HFF-Myc (cell line): Measurements from ENCODE around the gene SPAG6.

Source experiments
- DNase-seq: peaks from one replicate; pipeline ENCODE4 v3.0.0-alpha.2; 2011; ENCODE audit warnings: low read depth; ENCODE audit errors: extremely low read depth
- H3K4me3 ChIP-seq: replicated peaks from 2 replicates; pipeline ENCODE4 v1.5.1; 2011; ENCODE audit warnings: low read depth, mild to moderate bottlenecking, control low read depth, low read length
- TF ChIP-seq, protein P1 (sequence below): IDR thresholded peaks from 2 replicates; pipeline ENCODE4 v1.5.1; 2012; ENCODE audit warnings: mild to moderate bottlenecking, low read depth, low read length, control low read depth; ENCODE audit errors: missing control alignments

Gene SPAG6

DNA sequence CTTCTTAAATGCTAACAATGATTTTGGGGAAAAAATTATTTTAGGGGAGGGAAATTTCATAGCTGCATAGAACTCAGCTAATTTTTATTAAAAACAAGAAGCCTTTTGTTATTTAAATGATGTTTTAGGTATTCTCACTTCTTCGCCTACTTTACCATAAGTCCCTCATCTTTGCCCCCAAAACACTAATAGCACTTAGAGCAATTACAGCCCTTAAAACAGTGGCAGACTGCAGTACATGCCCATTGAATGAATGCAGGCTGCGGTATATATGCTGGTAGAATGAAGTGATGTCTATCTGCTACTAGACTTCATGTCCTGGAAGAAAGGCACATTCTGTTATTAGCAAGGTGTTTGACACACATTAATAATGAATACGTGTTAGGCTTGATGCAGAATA, 2.9 kb upstream of the SPAG6 start:
- H3K4me3 ChIP-seq = no peak overlapping the region
- DNase-seq = no peak
- TF ChIP-seq, protein P1, sequence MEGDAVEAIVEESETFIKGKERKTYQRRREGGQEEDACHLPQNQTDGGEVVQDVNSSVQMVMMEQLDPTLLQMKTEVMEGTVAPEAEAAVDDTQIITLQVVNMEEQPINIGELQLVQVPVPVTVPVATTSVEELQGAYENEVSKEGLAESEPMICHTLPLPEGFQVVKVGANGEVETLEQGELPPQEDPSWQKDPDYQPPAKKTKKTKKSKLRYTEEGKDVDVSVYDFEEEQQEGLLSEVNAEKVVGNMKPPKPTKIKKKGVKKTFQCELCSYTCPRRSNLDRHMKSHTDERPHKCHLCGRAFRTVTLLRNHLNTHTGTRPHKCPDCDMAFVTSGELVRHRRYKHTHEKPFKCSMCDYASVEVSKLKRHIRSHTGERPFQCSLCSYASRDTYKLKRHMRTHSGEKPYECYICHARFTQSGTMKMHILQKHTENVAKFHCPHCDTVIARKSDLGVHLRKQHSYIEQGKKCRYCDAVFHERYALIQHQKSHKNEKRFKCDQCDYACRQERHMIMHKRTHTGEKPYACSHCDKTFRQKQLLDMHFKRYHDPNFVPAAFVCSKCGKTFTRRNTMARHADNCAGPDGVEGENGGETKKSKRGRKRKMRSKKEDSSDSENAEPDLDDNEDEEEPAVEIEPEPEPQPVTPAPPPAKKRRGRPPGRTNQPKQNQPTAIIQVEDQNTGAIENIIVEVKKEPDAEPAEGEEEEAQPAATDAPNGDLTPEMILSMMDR = no peak

DNA sequence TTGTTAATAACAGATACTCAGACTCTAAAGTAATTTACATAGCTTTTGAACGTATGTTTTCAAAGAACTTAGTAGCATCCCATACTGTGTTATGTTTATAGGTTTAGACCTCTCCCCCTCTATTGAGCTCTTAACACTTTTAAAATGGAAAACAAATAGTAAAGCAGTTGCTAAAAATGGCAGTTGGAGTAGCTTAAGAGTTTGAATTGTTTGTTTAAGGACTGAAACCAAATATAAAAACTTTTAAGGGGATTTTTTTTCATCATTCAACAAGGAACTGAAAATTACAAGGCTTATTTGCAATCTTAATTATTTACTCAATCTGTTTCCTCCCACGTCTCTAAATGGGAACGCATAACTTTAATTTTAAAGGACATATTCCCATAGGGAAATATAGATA, 1.6 kb upstream of the SPAG6 start:
- DNase-seq = no peak
- TF ChIP-seq, protein P1 = no peak
- H3K4me3 ChIP-seq = no peak overlapping the region

DNA sequence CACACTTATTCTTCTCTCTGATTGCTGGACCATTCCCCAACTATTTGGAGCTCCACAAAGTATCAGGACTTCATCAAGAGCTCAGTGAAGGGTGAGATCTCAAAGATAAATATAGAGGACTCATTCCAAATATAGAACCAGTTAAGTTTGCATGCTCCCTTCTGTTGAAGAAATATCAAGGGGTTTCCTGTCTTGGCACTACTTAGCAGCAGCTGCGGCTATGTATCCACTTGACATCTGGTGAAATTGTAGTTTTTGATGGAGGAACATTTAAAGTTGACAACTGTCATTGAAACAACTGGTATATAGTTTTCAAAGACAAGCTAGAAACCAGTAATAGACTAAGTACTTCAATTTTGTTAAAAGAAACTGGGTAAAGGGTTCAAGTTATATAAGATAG, 1.0 kb upstream of the SPAG6 start:
- H3K4me3 ChIP-seq = no peak overlapping the region
- DNase-seq = no peak
- TF ChIP-seq, protein P1 = no peak

DNA sequence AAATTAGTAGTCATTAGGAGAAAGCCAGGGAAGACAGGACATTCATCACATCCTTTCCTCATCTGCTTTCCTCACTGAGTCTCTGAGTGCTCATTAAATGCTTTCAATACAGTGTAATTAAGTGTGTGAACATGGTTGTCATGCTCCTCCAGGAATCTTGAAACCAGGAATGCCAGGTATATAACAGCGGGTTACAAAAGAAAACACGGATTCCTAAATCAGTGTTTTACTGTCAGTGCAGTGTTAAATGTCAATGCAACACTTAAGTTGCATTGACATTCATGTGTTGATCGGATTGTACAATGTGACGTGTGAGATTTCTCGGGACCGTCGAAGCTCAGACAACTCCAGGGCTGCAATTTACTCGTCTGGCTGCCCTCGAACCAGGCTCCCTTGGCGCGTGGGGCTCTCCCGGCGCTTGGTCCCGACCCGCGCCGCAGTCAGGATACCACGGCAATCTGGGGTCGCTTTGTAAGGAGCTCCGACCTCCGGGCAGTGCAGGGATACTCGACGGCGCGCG, 455 bp upstream of the SPAG6 start:
- no peak for DNase-seq
- TF ChIP-seq, protein P1 = no peak
- H3K4me3 ChIP-seq = no peak overlapping the region

DNA sequence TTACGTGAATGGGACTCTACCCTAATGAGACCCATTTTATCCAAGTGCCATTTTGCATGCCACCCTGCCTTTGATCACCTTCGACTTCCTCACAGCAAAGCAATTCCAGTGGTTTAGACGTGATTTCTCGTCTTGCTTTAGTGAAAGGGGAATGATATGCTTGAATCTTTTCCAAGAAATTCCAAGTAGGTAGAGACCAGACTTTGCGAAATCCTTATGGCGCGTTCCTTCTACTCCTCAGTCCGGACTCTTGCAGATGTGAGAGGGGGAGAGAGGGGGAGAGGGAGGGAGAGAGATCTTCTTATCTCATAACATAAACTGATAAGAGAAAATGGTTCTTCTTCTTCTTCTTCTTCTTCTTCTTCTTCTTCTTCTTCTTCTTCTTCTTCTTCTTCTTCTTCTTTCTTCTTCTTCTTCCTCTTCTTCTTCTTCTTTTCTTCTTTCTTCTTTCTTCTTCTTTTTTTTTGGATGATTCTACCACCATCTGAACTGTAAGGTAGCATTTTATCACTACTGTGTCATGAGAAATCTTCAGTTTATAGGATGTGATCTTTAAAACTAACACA, 883 bp downstream of the SPAG6 start:
- no peak for DNase-seq
- TF ChIP-seq, protein P1 = no peak
- no peak overlapping the region for H3K4me3 ChIP-seq

DNA sequence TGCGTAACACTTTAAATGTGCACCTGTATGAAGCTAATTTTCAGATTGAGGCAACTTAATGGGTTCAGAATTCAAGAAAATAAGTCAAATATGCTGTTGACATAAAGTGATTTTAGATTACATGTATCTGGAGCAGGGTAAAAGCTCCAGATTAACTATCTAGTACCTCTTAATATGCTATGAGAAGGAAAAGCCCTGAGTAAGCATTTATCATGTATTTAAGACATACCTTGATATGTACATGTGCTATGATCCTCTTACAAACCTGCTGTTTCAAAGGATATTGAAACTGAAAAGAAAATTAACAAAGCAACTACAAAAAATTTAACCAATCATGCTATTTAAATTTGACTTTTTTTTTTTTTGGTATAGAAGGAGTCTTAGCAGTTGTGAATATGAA, 4.5 kb downstream of the SPAG6 start:
- TF ChIP-seq, protein P1 = no peak

More for the DNA sequence above, 4.5 kb downstream of the SPAG6 start:
- no peak for DNase-seq
- no peak overlapping the region for H3K4me3 ChIP-seq
